ENCODE results near the gene TNFRSF13B.
A peak's percentile ranks its signal among the peaks of the same experiment; 100 is the strongest.

The TNFRSF13B gene

DNA sequence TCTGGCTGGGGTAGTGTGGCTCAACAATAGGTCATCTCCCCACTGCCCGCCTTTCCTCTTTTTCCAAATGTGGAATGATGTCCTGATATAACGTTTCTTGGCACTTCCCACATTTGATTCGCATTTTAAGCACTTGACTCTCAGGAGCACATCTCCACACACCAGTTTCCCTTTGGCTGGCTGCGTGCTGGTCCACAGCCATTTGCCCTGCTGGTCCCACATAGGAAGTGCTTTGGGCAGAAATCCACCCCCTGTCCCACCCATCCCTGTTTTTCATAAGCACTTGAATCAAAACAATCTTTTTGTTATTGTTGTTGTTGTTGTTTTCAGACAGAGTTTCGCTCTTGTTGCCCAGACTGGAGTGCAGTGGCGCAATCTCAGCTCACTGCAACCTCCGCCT, 24.0 kb upstream of the TNFRSF13B start:
- TF ChIP-seq, protein P1, sequence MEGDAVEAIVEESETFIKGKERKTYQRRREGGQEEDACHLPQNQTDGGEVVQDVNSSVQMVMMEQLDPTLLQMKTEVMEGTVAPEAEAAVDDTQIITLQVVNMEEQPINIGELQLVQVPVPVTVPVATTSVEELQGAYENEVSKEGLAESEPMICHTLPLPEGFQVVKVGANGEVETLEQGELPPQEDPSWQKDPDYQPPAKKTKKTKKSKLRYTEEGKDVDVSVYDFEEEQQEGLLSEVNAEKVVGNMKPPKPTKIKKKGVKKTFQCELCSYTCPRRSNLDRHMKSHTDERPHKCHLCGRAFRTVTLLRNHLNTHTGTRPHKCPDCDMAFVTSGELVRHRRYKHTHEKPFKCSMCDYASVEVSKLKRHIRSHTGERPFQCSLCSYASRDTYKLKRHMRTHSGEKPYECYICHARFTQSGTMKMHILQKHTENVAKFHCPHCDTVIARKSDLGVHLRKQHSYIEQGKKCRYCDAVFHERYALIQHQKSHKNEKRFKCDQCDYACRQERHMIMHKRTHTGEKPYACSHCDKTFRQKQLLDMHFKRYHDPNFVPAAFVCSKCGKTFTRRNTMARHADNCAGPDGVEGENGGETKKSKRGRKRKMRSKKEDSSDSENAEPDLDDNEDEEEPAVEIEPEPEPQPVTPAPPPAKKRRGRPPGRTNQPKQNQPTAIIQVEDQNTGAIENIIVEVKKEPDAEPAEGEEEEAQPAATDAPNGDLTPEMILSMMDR (conservative IDR thresholded peaks at IDR 0.05; ENCODE audit: low read depth, low read length), result no peak
- H3K27me3 ChIP-seq (ENCODE audit: insufficient read depth, low read depth), result no peaks in the 10 kb centered on the region
- no peak overlapping the region for H3K27ac ChIP-seq
- H3K36me3 ChIP-seq (ENCODE audit: insufficient read depth), result no peaks in the 10 kb centered on the region
- no peaks in the 10 kb centered on the region for H4K20me1 ChIP-seq (ENCODE audit: insufficient read depth)
- no peaks in the 10 kb centered on the region for H3K79me2 ChIP-seq (ENCODE audit: insufficient read depth, low read depth)
- H3K4me3 ChIP-seq (IDR thresholded peaks at IDR 0.05; ENCODE audit: insufficient read depth, low read depth, low read length), result no peak overlapping the region
- no peak overlapping the region for H3K4me2 ChIP-seq
- no peak overlapping the region for H3K9ac ChIP-seq
- no peak overlapping the region for H2AFZ ChIP-seq (ENCODE audit: low read depth)
- H3K4me1 ChIP-seq (ENCODE audit: low read depth, poor library complexity, severe bottlenecking), result peaks cover 6% of the 10 kb centered on the region

DNA sequence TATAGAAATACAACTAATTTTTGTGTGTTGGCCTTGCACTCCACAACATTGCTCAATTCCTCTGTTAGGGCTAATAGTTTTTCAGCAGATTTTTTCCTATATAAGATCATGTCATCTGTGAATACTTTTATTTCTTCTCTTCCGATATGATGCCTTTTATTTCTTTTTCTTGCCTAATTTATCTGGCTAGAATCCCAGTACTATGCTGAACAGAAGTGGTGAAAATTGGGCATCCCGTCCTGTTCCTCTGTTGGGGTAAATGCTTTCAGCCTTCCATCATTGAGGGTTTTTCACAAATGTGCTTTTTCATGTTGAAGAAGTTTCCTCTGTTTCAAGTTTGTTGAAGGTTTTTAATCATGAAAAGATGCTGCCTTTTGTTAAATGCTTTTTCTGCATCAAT, 22.7 kb upstream of the TNFRSF13B start:
- Histone ChIP-seq H4K20me1 (ENCODE audit: insufficient read depth) (no peaks in the 10 kb centered on the region), H3K27me3 (ENCODE audit: insufficient read depth, low read depth) (no peaks in the 10 kb centered on the region), H3K36me3 (ENCODE audit: insufficient read depth) (no peaks in the 10 kb centered on the region), H3K4me3 (IDR thresholded peaks at IDR 0.05; ENCODE audit: insufficient read depth, low read depth, low read length) (no peak overlapping the region), H3K27ac (no peak overlapping the region), H3K4me2 (no peak overlapping the region), H2AFZ (ENCODE audit: low read depth) (no peak overlapping the region), H3K79me2 (ENCODE audit: insufficient read depth, low read depth) (no peaks in the 10 kb centered on the region), H3K4me1 (ENCODE audit: low read depth, poor library complexity, severe bottlenecking) (peaks cover 18% of the 10 kb centered on the region), H3K9ac (no peak overlapping the region)
- TF ChIP-seq, protein P1 (conservative IDR thresholded peaks at IDR 0.05; ENCODE audit: low read depth, low read length), result no peak

DNA sequence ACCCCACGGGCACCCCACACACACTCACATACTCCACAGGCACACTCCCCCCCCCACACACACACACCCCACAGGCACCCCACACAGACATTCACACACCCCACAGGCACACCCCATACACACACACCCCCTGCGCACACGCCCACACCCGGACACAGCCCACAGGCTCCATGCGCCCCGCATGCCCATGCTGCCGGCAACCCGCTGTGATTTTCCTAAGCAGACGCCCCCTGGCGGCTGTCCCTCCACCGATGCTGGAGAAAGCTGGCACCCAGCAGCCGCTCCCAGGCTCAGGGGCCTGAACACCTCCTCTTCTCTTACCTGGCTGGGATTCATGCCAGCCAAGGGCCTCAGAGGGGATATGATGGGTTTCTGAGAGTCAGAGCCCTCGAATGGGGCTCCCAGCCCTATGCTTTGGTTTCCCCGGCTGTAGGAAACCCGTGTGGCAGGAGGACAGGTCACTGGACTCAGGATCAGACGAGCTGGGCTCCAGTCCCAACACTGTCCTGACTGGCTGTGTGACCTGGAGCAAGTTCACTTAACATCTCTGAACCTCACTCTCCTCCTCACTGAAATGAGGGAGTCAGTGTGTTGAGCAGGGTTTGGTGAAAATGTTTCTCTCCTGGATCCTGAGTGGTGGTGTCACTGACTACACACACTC, 19.6 kb upstream of the TNFRSF13B start:
- H4K20me1 ChIP-seq (ENCODE audit: insufficient read depth), result no peaks in the 10 kb centered on the region
- peak overlapping the region; percentile 44; the same call in 1 of the 2 replicates for H2AFZ ChIP-seq (ENCODE audit: low read depth)
- H3K79me2 ChIP-seq (ENCODE audit: insufficient read depth, low read depth), result no peaks in the 10 kb centered on the region
- no peak overlapping the region for H3K4me3 ChIP-seq (IDR thresholded peaks at IDR 0.05; ENCODE audit: insufficient read depth, low read depth, low read length)
- H3K36me3 ChIP-seq (ENCODE audit: insufficient read depth), result no peaks in the 10 kb centered on the region
- H3K27ac ChIP-seq, result peak overlapping the region; percentile 99
- H3K9ac ChIP-seq, result no peak overlapping the region
- no peaks in the 10 kb centered on the region for H3K27me3 ChIP-seq (ENCODE audit: insufficient read depth, low read depth)
- peaks cover 48% of the 10 kb centered on the region for H3K4me1 ChIP-seq (ENCODE audit: low read depth, poor library complexity, severe bottlenecking)
- peak overlapping the region; percentile 40 for H3K4me2 ChIP-seq
- TF ChIP-seq, protein P1 (conservative IDR thresholded peaks at IDR 0.05; ENCODE audit: low read depth, low read length), result peak; percentile 81

DNA sequence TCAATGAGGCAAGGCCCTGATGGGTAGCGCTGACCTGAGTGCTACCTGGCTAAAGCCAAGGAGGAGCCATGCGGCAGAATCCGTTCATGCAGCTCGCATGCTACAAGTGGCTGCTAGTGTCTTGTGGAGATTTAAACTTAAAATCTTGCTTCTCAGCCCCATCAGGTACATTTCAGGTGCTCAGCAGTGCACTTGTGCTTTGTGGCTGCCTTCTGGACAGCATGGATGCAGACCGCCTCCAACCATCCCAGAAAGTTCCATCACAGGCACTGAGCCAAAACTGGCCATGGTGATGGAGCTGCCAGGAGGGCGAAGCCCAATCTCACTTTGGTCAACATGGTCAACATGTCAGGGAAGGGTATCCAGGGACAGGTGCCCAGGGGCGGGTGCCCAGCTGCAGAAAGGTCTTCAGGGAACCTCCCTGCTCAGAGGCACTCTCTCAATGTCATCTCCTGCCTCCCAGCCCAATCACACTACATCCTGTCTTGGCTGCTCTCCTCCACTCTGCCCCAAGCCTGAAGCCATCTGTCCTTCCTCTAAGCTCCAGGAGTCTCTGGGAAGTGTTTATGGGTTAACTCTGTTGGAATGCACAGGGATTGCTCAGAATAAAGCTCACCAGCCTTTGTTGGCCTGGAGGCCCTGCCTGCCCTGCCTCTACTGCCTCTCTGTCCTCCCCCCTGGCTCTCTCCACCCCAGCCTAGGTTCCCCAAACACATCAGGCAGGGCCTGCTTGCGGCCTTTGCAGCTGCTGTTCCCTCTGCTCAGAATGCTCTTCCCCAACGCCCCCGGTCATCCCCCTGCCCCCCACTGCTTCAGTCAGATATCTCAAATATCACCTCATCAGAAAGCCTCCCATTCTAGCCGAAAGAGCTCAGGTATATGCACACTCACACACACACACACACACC, 18.3 kb upstream of the TNFRSF13B start:
- TF ChIP-seq, protein P1 (conservative IDR thresholded peaks at IDR 0.05; ENCODE audit: low read depth, low read length), result no peak
- peak overlapping the region; percentile 99 for H3K27ac ChIP-seq
- H3K9ac ChIP-seq, result peak overlapping the region; percentile 79
- no peak overlapping the region for H2AFZ ChIP-seq (ENCODE audit: low read depth)
- no peaks in the 10 kb centered on the region for H4K20me1 ChIP-seq (ENCODE audit: insufficient read depth)
- H3K4me1 ChIP-seq (ENCODE audit: low read depth, poor library complexity, severe bottlenecking), result peaks cover 61% of the 10 kb centered on the region
- no peaks in the 10 kb centered on the region for H3K27me3 ChIP-seq (ENCODE audit: insufficient read depth, low read depth)
- no peaks in the 10 kb centered on the region for H3K36me3 ChIP-seq (ENCODE audit: insufficient read depth)
- no peak overlapping the region for H3K4me3 ChIP-seq (IDR thresholded peaks at IDR 0.05; ENCODE audit: insufficient read depth, low read depth, low read length)
- no peaks in the 10 kb centered on the region for H3K79me2 ChIP-seq (ENCODE audit: insufficient read depth, low read depth)
- H3K4me2 ChIP-seq, result peak overlapping the region; percentile 99
